ENCODE data around the gene OXGR1.

The OXGR1 gene

DNA sequence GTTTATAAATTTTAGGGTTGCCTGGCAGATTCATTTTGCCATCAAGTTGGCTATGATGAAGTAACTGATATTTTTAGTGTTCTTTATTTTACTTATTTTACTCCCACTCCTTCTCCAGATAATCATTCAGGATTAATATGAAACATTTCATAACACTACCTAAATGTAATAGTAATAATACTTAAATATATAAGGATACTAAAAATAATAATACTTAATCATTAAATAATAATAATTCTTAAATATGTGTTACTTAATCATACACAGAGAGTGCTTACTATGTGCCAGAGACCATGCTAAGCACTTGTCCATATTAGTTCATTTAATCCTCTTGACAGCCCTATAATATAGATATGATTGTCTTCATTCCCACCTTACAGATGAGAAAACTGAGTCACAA lies 23.0 kb upstream of the OXGR1 start:
- H3K27me3 ChIP-seq (replicated peaks; ENCODE audit: insufficient read depth, low read length): peaks cover 17% of the 10 kb centered on the region
- no peak for DNase-seq
- H2AFZ ChIP-seq (ENCODE audit: low read length): no peak overlapping the region
- H3K9me3 ChIP-seq (replicated peaks; ENCODE audit: insufficient read depth, low read length): no peaks in the 10 kb centered on the region
- no peak overlapping the region for H3K4me2 ChIP-seq (ENCODE audit: low read depth, low read length)
- no peak overlapping the region for H3K27ac ChIP-seq (ENCODE audit: low read length)
- no peak overlapping the region for H3K4me3 ChIP-seq (ENCODE audit: low read length)
- no peaks in the 10 kb centered on the region for H3K79me2 ChIP-seq (ENCODE audit: low read length)
- H3F3A ChIP-seq (ENCODE audit: insufficient read depth, low read length): no peaks in the 10 kb centered on the region
- H3K9ac ChIP-seq (ENCODE audit: low read length): no peak overlapping the region
- H3K4me1 ChIP-seq (ENCODE audit: low read length): peaks cover 5% of the 10 kb centered on the region; the same call in 1 of the 2 replicates
- H3K36me3 ChIP-seq (replicated peaks; ENCODE audit: insufficient read depth, low read length): no peaks in the 10 kb centered on the region
- H3K9me2 ChIP-seq (replicated peaks; ENCODE audit: insufficient read depth, low read length): no peaks in the 10 kb centered on the region
- no peaks in the 10 kb centered on the region for H4K20me1 ChIP-seq (ENCODE audit: insufficient read depth, low read length)
- TF ChIP-seq EZH2phosphoT487 (IDR thresholded peaks at IDR 0.05; ENCODE audit: low read length) (no peak), EZH2 (optimal IDR thresholded peaks at IDR 0.05; ENCODE audit: low read depth, low read length) (no peak)
- TF ChIP-seq, protein P1, sequence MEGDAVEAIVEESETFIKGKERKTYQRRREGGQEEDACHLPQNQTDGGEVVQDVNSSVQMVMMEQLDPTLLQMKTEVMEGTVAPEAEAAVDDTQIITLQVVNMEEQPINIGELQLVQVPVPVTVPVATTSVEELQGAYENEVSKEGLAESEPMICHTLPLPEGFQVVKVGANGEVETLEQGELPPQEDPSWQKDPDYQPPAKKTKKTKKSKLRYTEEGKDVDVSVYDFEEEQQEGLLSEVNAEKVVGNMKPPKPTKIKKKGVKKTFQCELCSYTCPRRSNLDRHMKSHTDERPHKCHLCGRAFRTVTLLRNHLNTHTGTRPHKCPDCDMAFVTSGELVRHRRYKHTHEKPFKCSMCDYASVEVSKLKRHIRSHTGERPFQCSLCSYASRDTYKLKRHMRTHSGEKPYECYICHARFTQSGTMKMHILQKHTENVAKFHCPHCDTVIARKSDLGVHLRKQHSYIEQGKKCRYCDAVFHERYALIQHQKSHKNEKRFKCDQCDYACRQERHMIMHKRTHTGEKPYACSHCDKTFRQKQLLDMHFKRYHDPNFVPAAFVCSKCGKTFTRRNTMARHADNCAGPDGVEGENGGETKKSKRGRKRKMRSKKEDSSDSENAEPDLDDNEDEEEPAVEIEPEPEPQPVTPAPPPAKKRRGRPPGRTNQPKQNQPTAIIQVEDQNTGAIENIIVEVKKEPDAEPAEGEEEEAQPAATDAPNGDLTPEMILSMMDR (IDR thresholded peaks at IDR 0.05; ENCODE audit: low read length): no peak

DNA sequence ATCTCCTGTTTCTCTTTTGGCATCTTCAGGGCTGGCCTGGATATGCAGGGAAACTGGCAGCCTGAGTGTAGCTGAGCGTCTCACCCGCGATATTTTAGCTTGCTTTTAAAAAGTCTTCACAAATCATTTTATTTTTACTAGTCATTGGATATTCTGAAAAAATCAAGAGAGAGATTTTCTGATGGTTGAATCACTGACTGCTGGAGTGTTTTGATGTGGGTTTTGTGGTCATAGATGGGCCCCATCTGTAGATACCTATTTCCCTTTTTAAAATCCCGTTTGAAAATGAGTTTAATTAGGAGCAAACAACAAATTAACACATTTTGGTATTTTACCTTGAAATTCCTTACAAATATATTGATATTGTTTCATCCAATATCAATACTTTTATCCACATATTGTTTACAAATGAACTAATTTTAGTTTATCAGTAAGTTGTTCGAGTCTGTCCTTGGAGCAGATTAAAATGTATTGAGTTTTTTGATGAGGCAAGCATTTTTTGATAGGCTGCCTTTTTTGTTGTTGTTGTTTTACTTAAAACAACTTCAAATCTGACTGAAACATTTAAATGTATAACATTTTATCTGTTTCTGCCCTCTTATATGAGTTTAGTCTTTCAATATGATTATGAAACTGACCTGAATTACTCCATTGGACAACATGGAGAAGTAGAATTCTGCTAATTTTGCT lies 21.5 kb upstream of the OXGR1 start:
- TF ChIP-seq, protein P1 (IDR thresholded peaks at IDR 0.05; ENCODE audit: low read length): no peak
- TF ChIP-seq EZH2 (optimal IDR thresholded peaks at IDR 0.05; ENCODE audit: low read depth, low read length) (no peak), EZH2phosphoT487 (IDR thresholded peaks at IDR 0.05; ENCODE audit: low read length) (no peak)
- H3K4me2 ChIP-seq (ENCODE audit: low read depth, low read length): peak overlapping the region; percentile 14

DNA sequence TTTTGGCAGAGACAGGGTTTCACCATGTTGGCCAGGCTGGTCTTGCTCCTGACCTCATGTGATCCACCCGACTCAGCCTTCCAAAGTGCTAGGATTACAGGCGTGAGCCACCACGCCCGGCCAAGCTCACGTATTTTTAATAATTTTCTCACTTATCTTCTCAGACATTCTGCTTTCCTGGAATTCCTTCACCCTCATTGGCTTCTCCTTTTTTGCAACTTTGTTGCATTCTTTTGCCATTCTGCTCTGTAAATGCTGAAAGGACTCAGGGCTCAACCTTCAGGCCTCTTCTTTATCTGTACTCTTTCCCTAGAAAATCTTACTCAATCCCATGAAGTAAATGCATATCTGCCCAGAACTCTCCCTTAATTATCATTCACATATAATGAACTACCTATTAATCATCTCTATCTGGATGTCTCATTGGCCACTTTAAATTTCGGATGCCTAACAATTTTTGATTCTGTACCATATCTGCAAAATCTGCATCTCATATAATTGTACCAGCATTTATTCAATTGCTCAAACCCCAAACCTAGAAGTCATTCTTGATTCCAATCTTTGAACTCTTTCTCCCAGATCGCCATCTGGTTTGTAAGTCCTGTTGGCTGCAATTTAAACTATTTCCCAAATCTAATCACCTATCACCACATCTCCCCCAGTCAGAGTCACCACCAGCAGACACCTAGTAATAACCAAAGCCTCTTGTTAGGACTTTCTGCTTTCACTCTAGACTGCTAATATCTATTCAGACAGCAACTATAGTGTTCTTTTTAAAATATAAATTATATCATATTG lies 18.2 kb upstream of the OXGR1 start:
- no peak for DNase-seq
- TF ChIP-seq, protein P1 (IDR thresholded peaks at IDR 0.05; ENCODE audit: low read length): no peak
- no peak for TF ChIP-seq EZH2phosphoT487 (IDR thresholded peaks at IDR 0.05; ENCODE audit: low read length)
- Histone ChIP-seq H3K36me3 (replicated peaks; ENCODE audit: insufficient read depth, low read length) (no peaks in the 10 kb centered on the region), H3K27ac (ENCODE audit: low read length) (no peak overlapping the region; the same call in 1 of the 2 replicates), H3K9me2 (replicated peaks; ENCODE audit: insufficient read depth, low read length) (no peaks in the 10 kb centered on the region), H3K27me3 (replicated peaks; ENCODE audit: insufficient read depth, low read length) (peaks cover 17% of the 10 kb centered on the region), H3F3A (ENCODE audit: insufficient read depth, low read length) (no peaks in the 10 kb centered on the region), H3K9ac (ENCODE audit: low read length) (no peak overlapping the region), H3K4me2 (ENCODE audit: low read depth, low read length) (no peak overlapping the region), H3K9me3 (replicated peaks; ENCODE audit: insufficient read depth, low read length) (no peaks in the 10 kb centered on the region), H3K4me1 (ENCODE audit: low read length) (peaks cover 5% of the 10 kb centered on the region; the same call in 1 of the 2 replicates), H4K20me1 (ENCODE audit: insufficient read depth, low read length) (no peaks in the 10 kb centered on the region), H2AFZ (ENCODE audit: low read length) (no peak overlapping the region), H3K79me2 (ENCODE audit: low read length) (no peaks in the 10 kb centered on the region), H3K4me3 (ENCODE audit: low read length) (no peak overlapping the region)

More for the DNA sequence above, 21.5 kb upstream of the OXGR1 start:
- H3K36me3 ChIP-seq (replicated peaks; ENCODE audit: insufficient read depth, low read length): no peaks in the 10 kb centered on the region
- no peaks in the 10 kb centered on the region for H3F3A ChIP-seq (ENCODE audit: insufficient read depth, low read length)
- H3K9me2 ChIP-seq (replicated peaks; ENCODE audit: insufficient read depth, low read length): no peaks in the 10 kb centered on the region
- peaks cover 5% of the 10 kb centered on the region; the same call in 1 of the 2 replicates for H3K4me1 ChIP-seq (ENCODE audit: low read length)
- peaks cover 17% of the 10 kb centered on the region for H3K27me3 ChIP-seq (replicated peaks; ENCODE audit: insufficient read depth, low read length)
- no peaks in the 10 kb centered on the region for H3K9me3 ChIP-seq (replicated peaks; ENCODE audit: insufficient read depth, low read length)
- no peak overlapping the region for H2AFZ ChIP-seq (ENCODE audit: low read length)
- H3K27ac ChIP-seq (ENCODE audit: low read length): no peak overlapping the region
- no peaks in the 10 kb centered on the region for H4K20me1 ChIP-seq (ENCODE audit: insufficient read depth, low read length)
- H3K79me2 ChIP-seq (ENCODE audit: low read length): no peaks in the 10 kb centered on the region
- peak; percentile 55 for DNase-seq
- no peak overlapping the region for H3K4me3 ChIP-seq (ENCODE audit: low read length)
- no peak overlapping the region for H3K9ac ChIP-seq (ENCODE audit: low read length)

Measured in MM.1S (cell line).